Mucosa of rectum (tissue), 2 donors: ENCODE measurements around the gene ANGPT4.

Experiments
- H3K27ac ChIP-seq, 2 donors: one replicate each; pipeline ENCODE4 v1.7.0; 2013; ENCODE audit warnings: inconsistent platforms in 2 of 2, low read depth in 2 of 2, low read length in 2 of 2
- H3K27me3 ChIP-seq, 2 donors: one replicate each; pipeline ENCODE4 v1.7.0; 2013; ENCODE audit warnings: low read length in 2 of 2; ENCODE audit not compliant: control insufficient read depth in 2 of 2, insufficient read depth in 2 of 2
- H3K36me3 ChIP-seq, 2 donors: one replicate each; pipeline ENCODE4 v1.7.0; 2013; ENCODE audit warnings: low read length in 2 of 2; ENCODE audit not compliant: control insufficient read depth in 2 of 2, insufficient read depth in 2 of 2
- H3K4me1 ChIP-seq, 2 donors: one replicate each; pipeline ENCODE4 v1.7.0; 2013; ENCODE audit warnings: low read length in 2 of 2, mild to moderate bottlenecking in 1 of 2; ENCODE audit not compliant: control insufficient read depth in 2 of 2, insufficient read depth in 2 of 2
- H3K4me3 ChIP-seq, 2 donors: one replicate each; pipeline ENCODE4 v1.7.0; 2013; ENCODE audit warnings: low read length in 2 of 2
- H3K9ac ChIP-seq, 2 donors: one replicate each; pipeline ENCODE4 v1.7.0; 2013; ENCODE audit warnings: low read length in 2 of 2, low read depth in 1 of 2, mild to moderate bottlenecking in 1 of 2
- H3K9me3 ChIP-seq, 2 donors: one replicate each; pipeline ENCODE4 v1.7.0; 2013; ENCODE audit warnings: low read length in 2 of 2; ENCODE audit not compliant: control insufficient read depth in 2 of 2
- donor health status: healthy.
- donor health status: Normal muscosa, but diverticular disease.

ANGPT4 gene

DNA sequence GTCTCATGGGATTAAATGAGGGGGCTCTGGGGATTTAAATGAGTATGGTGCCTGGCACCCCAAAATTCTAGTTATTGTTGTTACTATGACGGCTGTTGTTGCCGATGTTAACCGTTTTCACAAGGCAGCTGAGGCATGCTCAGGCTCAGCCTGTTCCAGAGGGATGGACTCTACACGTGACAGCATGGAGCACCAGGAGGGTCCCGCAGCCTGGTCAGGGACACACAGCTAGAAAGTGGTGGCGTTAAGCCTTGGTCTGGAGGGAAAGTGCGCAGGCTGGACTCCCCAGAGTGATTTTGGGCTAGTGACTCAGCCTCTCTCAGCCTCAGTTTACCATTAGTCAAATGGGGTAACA lies 75.7 kb downstream of the ANGPT4 start:
- Histone ChIP-seq H3K9ac (no peak overlapping the region), H3K4me3 (peak overlapping the region in 1 of 2 donors; percentile 65), H3K27me3 (no peaks in the 10 kb centered on the region), H3K4me1 (peaks cover 19 to 24% of the 10 kb centered on the region in 2 donors), H3K9me3 (no peaks in the 10 kb centered on the region), H3K27ac (no peak overlapping the region), H3K36me3 (no peaks in the 10 kb centered on the region)

- Histone ChIP-seq H3K4me3 (no peak overlapping the region), H3K9ac (no peak overlapping the region), H3K36me3 (no peaks in the 10 kb centered on the region), H3K27me3 (no peaks in the 10 kb centered on the region), H3K9me3 (no peaks in the 10 kb centered on the region), H3K27ac (no peak overlapping the region), H3K4me1 (peaks cover 18 to 23% of the 10 kb centered on the region in 2 donors)
Observed at GRCh38 chr20:839626-840025, 76.5 kb downstream of the ANGPT4 start.

GRCh38 chr20:839015-839414 lies 77.1 kb downstream of the ANGPT4 start:
- Histone ChIP-seq H3K36me3 (no peaks in the 10 kb centered on the region), H3K4me3 (no peak overlapping the region), H3K27me3 (no peaks in the 10 kb centered on the region), H3K9me3 (no peaks in the 10 kb centered on the region), H3K4me1 (peaks cover 21 to 25% of the 10 kb centered on the region in 2 donors), H3K27ac (no peak overlapping the region), H3K9ac (no peak overlapping the region)

DNA sequence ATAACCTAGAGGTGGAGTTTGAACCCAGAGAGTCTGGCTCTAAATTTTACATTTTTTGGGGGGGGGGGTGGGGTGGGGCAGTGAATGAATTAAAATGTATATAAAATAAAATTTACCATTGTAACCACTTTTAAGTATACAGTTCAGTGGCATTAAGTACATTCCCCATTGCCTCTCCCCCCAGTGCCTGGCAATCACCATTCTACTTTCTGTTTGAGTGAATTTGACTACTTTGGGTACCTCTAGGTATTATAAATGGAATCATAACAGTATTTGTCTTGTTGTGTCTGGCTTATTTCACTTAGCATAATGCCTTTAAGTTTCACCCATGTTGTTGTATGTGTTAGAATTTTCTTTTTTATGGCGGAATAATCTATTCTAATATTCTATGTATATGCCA lies 79.9 kb downstream of the ANGPT4 start:
- no peaks in the 10 kb centered on the region for H3K27me3 ChIP-seq
- H3K36me3 ChIP-seq, result no peaks in the 10 kb centered on the region
- no peak overlapping the region for H3K27ac ChIP-seq
- H3K4me1 ChIP-seq, result peaks cover 13 to 18% of the 10 kb centered on the region in 2 donors
- no peak overlapping the region for H3K9ac ChIP-seq
- no peaks in the 10 kb centered on the region for H3K9me3 ChIP-seq
- no peak overlapping the region for H3K4me3 ChIP-seq

DNA sequence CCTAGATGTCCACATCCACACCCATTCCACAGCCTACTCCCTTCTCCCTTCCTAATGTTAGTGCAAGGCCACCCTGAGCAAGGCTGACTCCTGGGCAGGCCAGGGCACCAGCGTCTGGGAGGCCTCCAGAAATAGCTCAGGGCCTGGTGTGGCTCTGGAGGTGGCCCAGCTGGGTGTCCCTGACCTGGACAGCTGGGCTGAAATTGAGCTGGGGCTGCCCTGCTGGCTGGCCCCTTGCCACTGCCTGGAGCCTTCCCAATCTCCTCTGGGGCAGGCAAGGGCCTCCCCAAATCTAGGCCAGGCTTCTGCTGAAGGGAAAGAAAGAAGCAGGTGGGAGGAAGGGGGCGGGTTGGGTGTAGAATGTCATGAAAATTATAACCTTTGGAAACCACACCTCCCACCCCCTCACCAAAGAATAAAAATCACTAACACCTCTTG lies 80.5 kb downstream of the ANGPT4 start:
- H3K4me1 ChIP-seq, result peaks cover 13 to 15% of the 10 kb centered on the region in 2 donors
- no peak overlapping the region for H3K9ac ChIP-seq
- H3K27me3 ChIP-seq, result no peaks in the 10 kb centered on the region
- no peaks in the 10 kb centered on the region for H3K36me3 ChIP-seq
- H3K4me3 ChIP-seq, result peak overlapping the region in 1 of 2 donors; percentile 11
- H3K27ac ChIP-seq, result no peak overlapping the region
- no peaks in the 10 kb centered on the region for H3K9me3 ChIP-seq

DNA sequence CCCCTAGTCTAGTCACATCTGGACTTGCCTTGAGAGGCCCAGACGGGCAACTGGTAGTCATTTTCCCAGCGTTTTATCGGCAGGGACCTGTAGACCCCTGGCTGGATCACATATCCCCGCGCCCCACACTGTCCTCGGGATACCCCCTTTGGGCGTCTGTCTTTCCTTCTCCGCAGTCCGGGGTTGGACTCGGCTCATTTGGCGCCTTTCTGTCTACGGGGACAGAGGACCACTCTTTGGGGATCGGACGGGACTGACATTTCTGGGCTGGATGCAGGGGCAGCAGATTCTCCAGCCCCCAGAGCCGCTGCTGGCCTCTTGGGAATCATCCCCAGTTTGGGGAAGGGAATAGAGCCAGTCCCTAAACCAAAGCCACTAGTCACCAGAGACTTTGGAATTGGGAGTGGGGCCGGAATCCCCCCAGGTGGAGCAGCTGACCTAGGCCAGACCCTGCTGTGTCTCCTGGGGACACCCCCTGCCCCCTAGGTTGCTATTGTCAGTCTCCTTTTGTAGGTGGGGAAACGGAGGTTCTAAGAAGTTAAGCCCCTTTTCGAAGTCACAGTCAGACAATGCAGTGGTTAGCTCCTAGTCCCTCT lies 81.9 kb downstream of the ANGPT4 start:
- peak overlapping the region; percentile 86 to 91 for H3K4me3 ChIP-seq
- peaks cover 13 to 16% of the 10 kb centered on the region in 2 donors for H3K4me1 ChIP-seq
- H3K36me3 ChIP-seq, result no peaks in the 10 kb centered on the region
- peak overlapping the region; percentile 81 to 94 for H3K9ac ChIP-seq
- H3K27ac ChIP-seq, result peak overlapping the region; percentile 72 to 80
- H3K9me3 ChIP-seq, result no peaks in the 10 kb centered on the region
- no peaks in the 10 kb centered on the region for H3K27me3 ChIP-seq

GRCh38 chr20:833450-834150 lies 82.5 kb downstream of the ANGPT4 start, which contains the start of gene FAM110A:
Gene FAM110A (plus strand): TSS chr20:833715. CDS start chr20:844805, 11,090 bp downstream.
- Histone ChIP-seq H3K27ac (peak within 1 kb of the TSS; percentile 72 to 80), H3K9me3 (no peaks in the 10 kb centered on the region), H3K4me1 (peaks cover 13 to 16% of the 10 kb centered on the region in 2 donors), H3K9ac (peak within 1 kb of the TSS; percentile 81 to 94), H3K4me3 (peak within 1 kb of the TSS; percentile 86 to 91), H3K36me3 (no peaks in the 10 kb centered on the region), H3K27me3 (no peaks in the 10 kb centered on the region)

DNA sequence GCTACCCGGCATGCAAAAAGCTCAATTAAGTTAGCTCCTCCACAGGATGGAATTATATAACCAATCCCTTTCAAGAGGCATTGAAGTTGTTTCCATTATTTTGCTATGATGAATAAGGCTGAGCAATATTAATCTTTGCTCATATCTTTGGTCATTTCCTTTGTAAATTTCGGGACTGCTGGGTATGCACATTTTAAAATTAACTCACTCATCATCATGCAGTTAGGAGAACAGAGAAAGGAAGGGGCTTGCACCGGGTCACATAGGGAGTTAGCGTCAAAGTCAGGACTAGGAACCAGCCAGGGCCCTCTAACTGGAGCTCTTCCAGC lies 83.0 kb downstream of the ANGPT4 start:
- Histone ChIP-seq H3K9ac (peak overlapping the region; percentile 17 to 94), H3K27ac (peak overlapping the region; percentile 61 to 68), H3K4me3 (peak overlapping the region; percentile 86 to 91), H3K9me3 (no peaks in the 10 kb centered on the region), H3K27me3 (no peaks in the 10 kb centered on the region), H3K36me3 (no peaks in the 10 kb centered on the region), H3K4me1 (peaks cover 13 to 16% of the 10 kb centered on the region in 2 donors)

DNA sequence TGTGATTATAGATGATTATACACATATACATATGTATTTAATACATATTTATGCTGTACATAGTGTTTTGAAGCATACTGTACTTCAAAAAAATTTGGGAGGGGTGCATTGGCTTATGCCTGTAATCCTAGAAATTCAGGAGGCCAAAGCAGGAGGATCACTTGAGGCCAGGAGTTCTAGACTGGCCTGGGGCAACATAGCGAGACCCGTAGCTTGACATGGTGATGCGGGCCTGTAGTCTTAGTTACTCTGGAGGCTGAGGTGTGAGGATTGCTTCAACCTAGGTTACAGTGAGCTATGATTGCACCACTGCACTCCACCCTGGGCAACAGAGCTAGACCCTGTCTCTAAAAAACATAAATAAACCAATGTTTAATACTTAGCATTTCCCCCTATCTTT lies 84.2 kb downstream of the ANGPT4 start:
- no peaks in the 10 kb centered on the region for H3K27me3 ChIP-seq
- no peaks in the 10 kb centered on the region for H3K36me3 ChIP-seq
- peaks cover 13 to 16% of the 10 kb centered on the region in 2 donors for H3K4me1 ChIP-seq
- H3K9ac ChIP-seq, result no peak overlapping the region
- H3K27ac ChIP-seq, result no peak overlapping the region
- H3K4me3 ChIP-seq, result no peak overlapping the region
- H3K9me3 ChIP-seq, result no peaks in the 10 kb centered on the region

- Histone ChIP-seq H3K36me3 (no peaks in the 10 kb centered on the region), H3K4me1 (peaks cover 13 to 16% of the 10 kb centered on the region in 2 donors), H3K9me3 (no peaks in the 10 kb centered on the region), H3K9ac (no peak overlapping the region), H3K27me3 (no peaks in the 10 kb centered on the region), H3K27ac (no peak overlapping the region), H3K4me3 (no peak overlapping the region)
Observed at GRCh38 chr20:831251-831650, 84.9 kb downstream of the ANGPT4 start.
